ENCODE results near the gene FXYD6. TPM values are rescaled to one million over a fixed set of nuclear protein-coding genes. Genes with fewer than 3 reads are reported as not detected.

The FXYD6 gene
- total and polyA plus RNA-seq, 2 of the 8 experiments (the other 6 are each of a cell fraction or from before 2014, with no cell fraction given) = 44.6 to 117 TPM

GRCh38 chr11:117828611-117829368 is 47.7 kb downstream of the FXYD6 start (continued):
- TF ChIP-seq ZNF274 (IDR thresholded peaks at IDR 0.05; ENCODE audit: borderline replicate concordance, extremely low read depth, low read length) = no peak
